ENCODE results near the gene SPON1. TPM values are rescaled to one million over a fixed set of nuclear protein-coding genes. Genes with fewer than 3 reads are reported as not detected.
A peak's percentile ranks its signal among the peaks of the same experiment; 100 is the strongest.

The SPON1 gene
- polyA plus RNA-seq, 1 donor = 71.8 TPM

DNA sequence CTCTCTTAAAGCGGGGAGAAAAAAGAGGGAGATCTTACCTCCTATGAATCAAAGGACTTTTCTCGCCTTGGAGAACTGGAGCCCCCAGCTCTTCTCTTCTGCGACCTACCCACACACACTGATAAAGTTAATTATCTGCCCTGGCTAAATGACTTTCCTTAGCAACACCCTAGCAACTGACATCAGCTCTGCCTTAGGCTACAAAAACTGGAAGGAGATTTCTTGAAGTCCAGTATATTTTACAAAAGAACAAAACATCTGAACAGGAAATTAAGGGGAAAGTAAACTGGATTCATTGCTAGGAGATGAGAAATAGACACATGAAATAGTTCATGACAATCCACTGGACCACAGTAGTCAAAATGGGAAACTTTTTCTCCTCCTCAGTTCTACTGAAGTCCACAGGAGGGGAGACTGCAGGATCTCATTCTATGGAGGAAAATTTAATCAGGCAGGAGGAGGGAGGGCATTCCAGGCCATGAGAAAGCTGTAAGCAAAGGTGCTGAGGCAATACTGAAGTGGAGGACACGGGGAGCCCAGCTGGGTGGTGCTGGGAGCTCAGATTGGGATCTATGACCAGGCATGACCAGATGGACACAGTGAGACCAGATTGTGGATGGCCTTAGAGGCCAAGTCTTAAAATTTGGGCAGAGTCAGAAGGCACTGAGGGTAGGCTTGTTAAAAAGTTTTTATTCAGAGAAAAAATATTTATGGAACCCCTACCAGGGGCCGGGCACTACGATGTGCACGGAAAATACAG lies 3.7 kb upstream of the SPON1 start:
- no peaks in the 10 kb centered on the region for H3K9me3 ChIP-seq (ENCODE audit: control insufficient read depth, low read depth, low read length)
- H3K27ac ChIP-seq (ENCODE audit: low read length) = no peak overlapping the region
- peak; percentile 19 to 37 for DNase-seq
- WGBS (ENCODE audit: insufficient coverage, low lambda C conversion rate) = no CpG with 5 or more reads among the region's 7 CpGs
- H3K36me3 ChIP-seq (ENCODE audit: control insufficient read depth, insufficient read depth, low read length) = no peaks in the 10 kb centered on the region
- H3K4me3 ChIP-seq (ENCODE audit: low read length) = no peak overlapping the region
- H3K27me3 ChIP-seq (ENCODE audit: control insufficient read depth, insufficient read depth, low read length) = no peaks in the 10 kb centered on the region
- no peaks in the 10 kb centered on the region for H3K4me1 ChIP-seq (ENCODE audit: control insufficient read depth, insufficient read depth, low read length)

DNA sequence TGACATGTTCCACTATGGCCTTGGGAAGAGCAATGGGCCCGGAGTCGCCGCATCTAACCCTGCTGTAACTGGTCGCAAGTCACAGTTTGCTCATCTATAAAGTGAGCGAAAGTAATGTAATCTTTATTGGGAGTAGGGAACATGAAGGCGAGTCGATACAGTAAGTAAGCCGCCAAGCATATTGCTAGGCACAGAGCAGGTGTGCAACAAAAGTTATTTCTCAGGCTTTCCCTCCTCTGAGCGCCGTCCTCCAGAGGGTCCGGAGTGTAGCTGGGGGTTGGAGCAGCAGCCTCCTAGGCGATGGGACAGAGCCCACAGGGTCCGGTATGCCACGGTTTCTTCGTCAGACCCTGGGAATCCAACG lies 343 bp upstream of the SPON1 start:
- DNase-seq = no peak
- Histone ChIP-seq H3K27ac (ENCODE audit: low read length) (peak overlapping the region; percentile 41), H3K36me3 (ENCODE audit: control insufficient read depth, insufficient read depth, low read length) (no peaks in the 10 kb centered on the region), H3K4me3 (ENCODE audit: low read length) (peak overlapping the region; percentile 68), H3K9me3 (ENCODE audit: control insufficient read depth, low read depth, low read length) (no peaks in the 10 kb centered on the region), H3K4me1 (ENCODE audit: control insufficient read depth, insufficient read depth, low read length) (peaks cover 23% of the 10 kb centered on the region), H3K27me3 (ENCODE audit: control insufficient read depth, insufficient read depth, low read length) (peaks cover 6% of the 10 kb centered on the region)
- WGBS (ENCODE audit: insufficient coverage, low lambda C conversion rate) = no CpG with 5 or more reads among the region's 16 CpGs

DNA sequence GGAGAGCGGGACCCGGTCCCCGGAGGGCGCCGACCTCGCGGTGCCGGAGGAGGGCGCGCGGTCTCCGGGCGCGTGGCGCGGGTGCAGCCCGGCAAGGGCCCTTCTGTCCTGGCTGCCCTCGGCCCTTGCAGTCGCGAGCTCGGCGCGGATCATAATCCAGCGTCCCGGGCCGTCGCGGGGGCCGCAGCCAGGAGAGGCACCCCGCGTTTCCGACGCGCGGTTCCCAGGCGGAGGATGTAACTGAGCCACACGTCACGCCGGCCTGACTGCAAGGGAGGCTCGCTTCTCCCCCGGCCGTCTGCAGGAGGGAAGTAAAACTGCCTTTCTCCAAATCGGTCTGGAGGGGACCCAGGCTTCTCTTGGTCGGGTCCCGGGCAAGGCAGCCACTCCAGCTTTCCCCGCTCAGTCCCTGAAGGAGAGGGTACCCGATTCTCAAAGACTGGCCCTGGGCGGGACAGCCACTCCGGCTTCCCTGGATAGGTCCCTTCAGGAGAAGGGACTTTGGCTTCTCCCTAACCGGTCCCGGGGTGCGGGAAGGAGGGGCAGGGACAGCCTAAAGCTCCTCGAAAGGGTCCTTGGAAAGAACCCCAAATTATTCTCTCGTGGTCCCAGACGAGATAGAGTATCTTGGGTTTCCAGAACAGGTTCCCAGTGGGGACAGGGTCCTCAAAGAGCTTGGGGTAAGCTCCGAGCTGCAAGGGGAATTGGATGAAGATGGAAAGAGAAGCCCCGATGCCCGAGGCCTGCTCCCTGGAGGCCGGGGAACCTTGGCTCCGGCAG lies 836 bp downstream of the SPON1 start:
- no CpG with 5 or more reads among the region's 60 CpGs for WGBS (ENCODE audit: insufficient coverage, low lambda C conversion rate)
- DNase-seq = peak; percentile 37 to 76

DNA sequence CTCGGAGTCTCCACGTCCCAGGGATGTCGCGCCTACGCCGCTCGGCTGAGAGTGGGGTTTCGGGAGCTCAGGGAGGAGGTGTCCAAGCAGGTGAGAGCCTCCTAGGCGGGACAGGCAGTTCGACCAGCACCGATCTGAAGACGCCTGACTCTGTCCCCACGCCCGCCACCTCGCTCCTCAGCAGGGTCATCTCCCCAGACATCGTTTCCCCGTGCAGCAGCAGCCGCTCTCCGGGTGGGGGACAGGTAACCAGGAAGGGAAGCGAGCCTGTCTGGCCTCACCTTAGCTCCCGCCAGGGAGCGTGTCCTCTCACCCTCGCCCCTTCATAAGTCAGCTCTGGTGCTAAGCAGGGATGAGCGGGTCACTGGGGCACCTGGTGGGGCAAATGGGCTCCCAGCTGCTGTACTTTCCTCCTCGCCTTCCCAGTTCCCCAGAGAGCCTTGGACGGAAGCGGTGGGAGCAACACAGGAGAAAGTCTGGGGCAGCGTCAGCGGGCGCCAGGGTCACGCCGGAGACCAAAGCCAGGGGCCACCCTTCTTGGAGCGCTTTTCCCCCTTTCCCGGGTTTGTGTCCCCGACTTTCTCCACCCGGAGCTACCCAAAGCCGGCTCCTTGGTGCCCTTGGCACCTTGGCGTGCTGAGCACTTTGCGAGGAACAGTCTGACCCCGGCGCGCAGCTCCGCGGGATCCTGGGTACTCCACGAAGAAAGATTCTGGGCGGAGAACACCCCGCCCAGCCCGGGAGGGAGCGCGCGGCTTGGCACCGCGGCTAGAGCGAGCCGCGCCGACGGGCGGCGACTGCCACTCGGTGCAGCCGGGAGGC lies 1.6 kb downstream of the SPON1 start:
- no peaks in the 10 kb centered on the region for H3K9me3 ChIP-seq (ENCODE audit: control insufficient read depth, low read depth, low read length)
- peak overlapping the region; percentile 68 for H3K4me3 ChIP-seq (ENCODE audit: low read length)
- H3K36me3 ChIP-seq (ENCODE audit: control insufficient read depth, insufficient read depth, low read length) = no peaks in the 10 kb centered on the region
- no CpG with 5 or more reads among the region's 62 CpGs for WGBS (ENCODE audit: insufficient coverage, low lambda C conversion rate)
- H3K27ac ChIP-seq (ENCODE audit: low read length) = peak overlapping the region; percentile 85
- peak; percentile 26 to 70 for DNase-seq
- H3K4me1 ChIP-seq (ENCODE audit: control insufficient read depth, insufficient read depth, low read length) = peaks cover 38% of the 10 kb centered on the region
- H3K27me3 ChIP-seq (ENCODE audit: control insufficient read depth, insufficient read depth, low read length) = peaks cover 6% of the 10 kb centered on the region

More for the DNA sequence above, 836 bp downstream of the SPON1 start:
- H3K4me1 ChIP-seq (ENCODE audit: control insufficient read depth, insufficient read depth, low read length) = peaks cover 32% of the 10 kb centered on the region
- H3K36me3 ChIP-seq (ENCODE audit: control insufficient read depth, insufficient read depth, low read length) = no peaks in the 10 kb centered on the region
- H3K9me3 ChIP-seq (ENCODE audit: control insufficient read depth, low read depth, low read length) = no peaks in the 10 kb centered on the region
- peak overlapping the region; percentile 85 for H3K27ac ChIP-seq (ENCODE audit: low read length)
- H3K27me3 ChIP-seq (ENCODE audit: control insufficient read depth, insufficient read depth, low read length) = peaks cover 6% of the 10 kb centered on the region
- H3K4me3 ChIP-seq (ENCODE audit: low read length) = peak overlapping the region; percentile 68

DNA sequence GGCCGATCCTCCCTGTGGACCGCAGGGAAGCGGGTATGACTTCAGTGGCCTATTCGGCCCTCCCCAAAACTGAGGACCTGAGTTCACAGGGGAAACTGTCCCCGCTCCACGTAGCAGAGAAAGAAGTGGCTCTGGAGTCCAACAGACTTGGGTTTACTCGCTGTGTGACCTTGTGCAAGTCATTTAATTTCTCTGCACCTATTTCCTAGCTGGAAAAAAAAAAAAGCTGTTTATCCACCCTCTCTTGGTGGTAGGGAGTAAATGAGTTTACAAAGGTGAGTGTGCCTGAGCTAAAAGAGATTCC lies 2.2 kb downstream of the SPON1 start:
- H3K27me3 ChIP-seq (ENCODE audit: control insufficient read depth, insufficient read depth, low read length) = peaks cover 6% of the 10 kb centered on the region
- no peaks in the 10 kb centered on the region for H3K9me3 ChIP-seq (ENCODE audit: control insufficient read depth, low read depth, low read length)
- H3K27ac ChIP-seq (ENCODE audit: low read length) = peak overlapping the region; percentile 85
- H3K4me3 ChIP-seq (ENCODE audit: low read length) = peak overlapping the region; percentile 68
- H3K36me3 ChIP-seq (ENCODE audit: control insufficient read depth, insufficient read depth, low read length) = no peaks in the 10 kb centered on the region
- H3K4me1 ChIP-seq (ENCODE audit: control insufficient read depth, insufficient read depth, low read length) = peaks cover 38% of the 10 kb centered on the region
- no CpG with 5 or more reads among the region's 7 CpGs for WGBS (ENCODE audit: insufficient coverage, low lambda C conversion rate)
- DNase-seq = no peak

DNA sequence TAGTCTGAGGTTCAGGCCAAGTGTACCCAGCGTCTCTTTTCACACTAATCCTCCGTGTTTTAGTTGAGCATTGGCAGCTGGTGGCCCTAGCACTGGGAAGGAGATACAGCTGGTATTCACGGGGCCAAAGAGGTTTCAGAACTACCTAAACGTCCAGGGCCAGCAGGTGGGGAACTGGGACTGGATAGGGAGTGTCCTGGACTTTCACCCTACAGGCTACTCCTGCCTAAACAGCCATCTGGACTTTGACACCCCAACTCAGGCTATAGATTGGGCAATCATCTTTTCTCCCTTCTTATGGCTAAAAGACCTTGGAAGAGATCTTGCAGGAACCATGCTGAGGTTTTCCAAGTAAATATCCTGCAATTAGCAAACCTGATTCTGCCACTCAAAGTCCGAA lies 2.8 kb downstream of the SPON1 start:
- Histone ChIP-seq H3K4me3 (ENCODE audit: low read length) (peak overlapping the region; percentile 68), H3K27me3 (ENCODE audit: control insufficient read depth, insufficient read depth, low read length) (peaks cover 6% of the 10 kb centered on the region), H3K27ac (ENCODE audit: low read length) (peak overlapping the region; percentile 85), H3K36me3 (ENCODE audit: control insufficient read depth, insufficient read depth, low read length) (no peaks in the 10 kb centered on the region), H3K4me1 (ENCODE audit: control insufficient read depth, insufficient read depth, low read length) (peaks cover 38% of the 10 kb centered on the region), H3K9me3 (ENCODE audit: control insufficient read depth, low read depth, low read length) (no peaks in the 10 kb centered on the region)
- WGBS (ENCODE audit: insufficient coverage, low lambda C conversion rate) = no CpG with 5 or more reads among the region's 5 CpGs
- peak; percentile 89 to 96 for DNase-seq

DNA sequence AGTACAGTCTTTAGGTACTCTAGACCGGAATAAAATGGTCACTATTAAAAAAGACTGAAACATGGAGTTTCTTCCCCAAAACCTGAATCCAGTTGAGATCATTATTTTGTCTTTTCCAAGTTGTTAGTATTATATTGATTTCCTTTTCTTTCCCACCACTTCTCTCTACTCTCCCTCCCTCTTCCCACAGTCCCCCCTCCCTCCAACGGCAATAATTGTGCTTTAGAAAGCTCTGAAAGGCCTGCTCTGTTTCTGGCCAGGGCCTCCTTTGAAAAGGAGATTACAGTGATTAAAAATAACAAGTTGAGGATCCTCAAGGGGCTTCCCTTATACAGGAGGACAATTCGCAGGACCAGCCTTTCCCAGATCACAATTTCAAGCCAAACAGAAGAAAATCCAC lies 3.5 kb downstream of the SPON1 start:
- peaks cover 6% of the 10 kb centered on the region for H3K27me3 ChIP-seq (ENCODE audit: control insufficient read depth, insufficient read depth, low read length)
- no CpG with 5 or more reads among the region's 3 CpGs for WGBS (ENCODE audit: insufficient coverage, low lambda C conversion rate)
- peaks cover 41% of the 10 kb centered on the region for H3K4me1 ChIP-seq (ENCODE audit: control insufficient read depth, insufficient read depth, low read length)
- H3K27ac ChIP-seq (ENCODE audit: low read length) = peak overlapping the region; percentile 85
- DNase-seq = no peak
- no peaks in the 10 kb centered on the region for H3K9me3 ChIP-seq (ENCODE audit: control insufficient read depth, low read depth, low read length)
- no peaks in the 10 kb centered on the region for H3K36me3 ChIP-seq (ENCODE audit: control insufficient read depth, insufficient read depth, low read length)
- no peak overlapping the region for H3K4me3 ChIP-seq (ENCODE audit: low read length)

DNA sequence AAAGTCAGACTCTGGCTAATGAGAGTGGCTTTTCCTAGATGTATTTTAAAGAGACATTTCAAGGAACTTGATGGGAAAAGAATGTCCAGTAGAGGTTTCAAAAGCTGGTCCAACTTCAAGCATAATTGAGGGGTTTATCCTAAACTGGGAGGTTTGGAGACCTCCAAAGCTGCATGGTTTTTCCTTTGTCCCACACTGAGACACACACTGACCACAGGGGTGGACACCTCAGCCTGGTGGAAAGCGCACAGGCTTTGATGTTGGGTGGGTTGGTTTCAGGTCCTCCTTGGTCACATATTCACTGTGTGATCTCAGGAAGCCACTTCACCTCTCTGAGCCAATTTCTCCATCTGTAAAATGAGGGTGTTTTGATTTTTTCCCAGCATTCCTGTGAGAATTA lies 4.0 kb downstream of the SPON1 start:
- no peaks in the 10 kb centered on the region for H3K9me3 ChIP-seq (ENCODE audit: control insufficient read depth, low read depth, low read length)
- H3K4me3 ChIP-seq (ENCODE audit: low read length) = no peak overlapping the region
- H3K27ac ChIP-seq (ENCODE audit: low read length) = peak overlapping the region; percentile 85
- WGBS (ENCODE audit: insufficient coverage, low lambda C conversion rate) = no CpG with 5 or more reads among the region's 1 CpG
- no peak for DNase-seq
- H3K27me3 ChIP-seq (ENCODE audit: control insufficient read depth, insufficient read depth, low read length) = peaks cover 6% of the 10 kb centered on the region
- H3K36me3 ChIP-seq (ENCODE audit: control insufficient read depth, insufficient read depth, low read length) = no peaks in the 10 kb centered on the region
- peaks cover 45% of the 10 kb centered on the region for H3K4me1 ChIP-seq (ENCODE audit: control insufficient read depth, insufficient read depth, low read length)

DNA sequence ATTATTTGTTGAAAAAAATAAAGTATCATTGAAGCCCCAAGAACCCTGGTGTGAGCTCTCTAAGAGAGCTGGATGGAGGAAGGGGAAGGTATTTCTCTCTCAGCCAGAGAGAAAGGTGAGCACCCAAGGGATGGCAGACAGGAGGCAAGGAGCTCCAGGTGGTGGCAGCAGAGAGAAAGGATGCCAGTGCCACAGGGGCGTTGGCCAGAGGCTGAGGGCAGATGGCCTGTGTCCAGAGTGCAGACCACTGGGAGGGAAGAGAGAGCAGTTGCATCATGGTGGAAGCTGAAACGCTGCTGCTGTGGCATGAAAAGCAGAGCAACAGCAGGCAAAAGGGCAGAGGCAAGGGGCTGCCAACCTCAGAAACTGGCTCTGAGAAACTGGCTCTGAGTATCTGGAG lies 8.5 kb downstream of the SPON1 start:
- Histone ChIP-seq H3K4me3 (ENCODE audit: low read length) (no peak overlapping the region), H3K9me3 (ENCODE audit: control insufficient read depth, low read depth, low read length) (no peaks in the 10 kb centered on the region), H3K27me3 (ENCODE audit: control insufficient read depth, insufficient read depth, low read length) (no peaks in the 10 kb centered on the region), H3K4me1 (ENCODE audit: control insufficient read depth, insufficient read depth, low read length) (peaks cover 55% of the 10 kb centered on the region), H3K36me3 (ENCODE audit: control insufficient read depth, insufficient read depth, low read length) (no peaks in the 10 kb centered on the region), H3K27ac (ENCODE audit: low read length) (no peak overlapping the region)
- peak; percentile 53 to 71 for DNase-seq
- WGBS (ENCODE audit: insufficient coverage, low lambda C conversion rate) = no CpG with 5 or more reads among the region's 2 CpGs
